ENCODE measurements around the gene FOSB.
"Not testable (repeated sequence)": the region's sequence is repeated elsewhere in the genome, so short reads cannot be mapped to it uniquely, and the experiment has no call there.

Gene FOSB

DNA sequence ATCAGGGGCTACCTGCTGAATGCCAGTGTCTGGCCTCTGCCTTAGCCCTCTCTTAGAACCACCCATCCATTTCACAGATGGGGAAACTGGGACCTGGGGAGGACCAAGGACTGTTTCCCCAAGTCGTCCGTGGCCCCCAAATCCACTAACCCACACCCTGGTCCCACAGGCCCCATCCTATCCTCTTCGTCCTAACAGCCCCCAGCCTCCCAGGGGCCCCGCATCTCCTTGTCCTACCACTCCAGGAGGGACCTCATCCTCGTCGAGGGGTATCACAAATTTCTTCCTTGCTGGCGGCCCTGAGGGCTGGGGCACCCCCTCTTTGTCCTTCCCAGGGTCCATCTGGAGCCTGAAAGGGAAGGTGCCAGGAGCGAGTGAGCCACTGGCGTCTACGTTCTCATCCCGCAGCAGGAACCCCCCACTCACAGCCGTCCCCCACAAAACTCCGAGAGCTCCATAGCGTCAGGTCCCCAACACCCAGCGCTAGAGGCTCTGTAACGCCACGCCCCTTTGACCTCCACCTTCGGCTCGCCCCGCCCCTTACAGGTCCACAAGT lies 44.7 kb upstream of the FOSB start:
- DNase-seq (ENCODE audit: low spot score) = no peak
- TF ChIP-seq, protein P1, sequence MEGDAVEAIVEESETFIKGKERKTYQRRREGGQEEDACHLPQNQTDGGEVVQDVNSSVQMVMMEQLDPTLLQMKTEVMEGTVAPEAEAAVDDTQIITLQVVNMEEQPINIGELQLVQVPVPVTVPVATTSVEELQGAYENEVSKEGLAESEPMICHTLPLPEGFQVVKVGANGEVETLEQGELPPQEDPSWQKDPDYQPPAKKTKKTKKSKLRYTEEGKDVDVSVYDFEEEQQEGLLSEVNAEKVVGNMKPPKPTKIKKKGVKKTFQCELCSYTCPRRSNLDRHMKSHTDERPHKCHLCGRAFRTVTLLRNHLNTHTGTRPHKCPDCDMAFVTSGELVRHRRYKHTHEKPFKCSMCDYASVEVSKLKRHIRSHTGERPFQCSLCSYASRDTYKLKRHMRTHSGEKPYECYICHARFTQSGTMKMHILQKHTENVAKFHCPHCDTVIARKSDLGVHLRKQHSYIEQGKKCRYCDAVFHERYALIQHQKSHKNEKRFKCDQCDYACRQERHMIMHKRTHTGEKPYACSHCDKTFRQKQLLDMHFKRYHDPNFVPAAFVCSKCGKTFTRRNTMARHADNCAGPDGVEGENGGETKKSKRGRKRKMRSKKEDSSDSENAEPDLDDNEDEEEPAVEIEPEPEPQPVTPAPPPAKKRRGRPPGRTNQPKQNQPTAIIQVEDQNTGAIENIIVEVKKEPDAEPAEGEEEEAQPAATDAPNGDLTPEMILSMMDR (IDR thresholded peaks at IDR 0.05; ENCODE audit: extremely low read depth, missing control alignments) = no peak

DNA sequence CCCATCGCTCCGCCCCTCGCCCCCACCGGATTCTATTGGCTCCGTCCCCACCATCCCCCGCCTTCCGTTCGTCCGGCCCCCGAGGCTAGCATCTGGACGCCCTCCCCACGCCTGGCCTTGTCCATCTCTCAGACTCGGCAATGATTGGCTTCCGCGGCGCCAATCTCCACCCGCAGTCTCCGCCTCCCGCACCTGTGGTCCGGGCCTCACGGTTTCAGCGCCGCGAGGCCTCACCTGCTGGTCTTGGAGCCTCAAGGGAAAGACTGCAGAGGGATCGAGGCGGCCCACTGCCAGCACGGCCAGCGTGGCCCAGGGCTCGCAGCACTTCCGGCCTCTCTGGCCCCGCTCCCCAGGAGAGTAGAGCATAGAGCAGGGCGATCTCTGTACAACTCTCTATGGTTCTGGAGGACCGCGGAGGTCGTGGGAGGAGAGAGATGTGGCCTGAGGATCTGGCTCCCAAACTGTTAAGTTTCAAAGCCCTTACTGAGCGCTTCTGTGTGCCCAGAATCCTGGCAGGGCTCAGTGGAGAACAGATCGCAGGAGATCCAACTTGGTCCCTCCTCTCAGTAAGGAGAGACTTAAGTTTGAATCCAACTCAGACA lies 44.1 kb upstream of the FOSB start, which contains the start of gene ERCC1:
ERCC1 (minus strand) TSS at position 329 of the 602 bp plus-strand sequence. CDS start 543 bp downstream, outside the sequence.
- peak; percentile 97 for DNase-seq (ENCODE audit: low spot score)
- TF ChIP-seq, protein P1 (IDR thresholded peaks at IDR 0.05; ENCODE audit: extremely low read depth, missing control alignments) = no peak

DNA sequence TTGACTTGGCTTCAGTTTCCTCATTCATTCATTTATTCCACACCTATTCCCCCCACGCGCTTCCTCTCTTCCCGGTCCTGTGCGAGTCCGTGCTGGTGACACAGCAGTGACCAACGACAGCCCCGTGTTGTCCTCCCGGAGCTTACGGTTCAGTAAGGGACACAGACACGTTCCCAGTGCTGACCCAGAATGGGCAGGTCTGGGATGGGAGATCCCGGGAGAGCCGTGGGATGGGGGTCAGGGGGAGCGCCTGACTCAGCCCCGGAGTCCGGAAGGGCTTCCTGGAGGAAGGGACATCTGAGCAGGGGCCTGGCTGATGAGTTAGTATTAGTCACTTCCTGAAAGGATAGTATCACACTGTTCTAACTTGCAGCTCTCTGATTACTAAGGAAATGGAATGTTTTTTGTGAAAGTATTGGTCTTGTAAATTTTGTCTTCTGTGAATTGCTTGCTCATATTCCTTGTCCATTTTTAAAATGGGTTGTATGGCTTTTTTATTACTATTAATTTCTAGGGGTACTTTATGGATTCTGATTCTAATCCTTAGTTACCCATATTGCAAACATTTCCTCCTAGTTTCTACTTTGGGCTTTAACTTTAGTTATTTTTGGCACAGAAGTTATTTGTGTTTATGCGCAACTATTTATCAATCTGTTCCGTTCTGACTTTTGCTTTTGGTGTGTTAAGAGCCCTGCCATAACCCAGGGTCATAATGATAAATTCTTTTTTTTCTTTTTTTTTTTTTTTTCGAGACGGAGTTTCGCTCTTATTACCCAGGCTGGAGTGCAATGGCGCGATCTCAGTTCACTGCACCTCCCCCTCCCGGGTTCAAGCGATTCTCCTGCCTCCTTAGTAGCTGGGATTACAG lies 43.4 kb upstream of the FOSB start:
- TF ChIP-seq, protein P1 (IDR thresholded peaks at IDR 0.05; ENCODE audit: extremely low read depth, missing control alignments) = no peak
- peak; percentile 47 for DNase-seq (ENCODE audit: low spot score)

DNA sequence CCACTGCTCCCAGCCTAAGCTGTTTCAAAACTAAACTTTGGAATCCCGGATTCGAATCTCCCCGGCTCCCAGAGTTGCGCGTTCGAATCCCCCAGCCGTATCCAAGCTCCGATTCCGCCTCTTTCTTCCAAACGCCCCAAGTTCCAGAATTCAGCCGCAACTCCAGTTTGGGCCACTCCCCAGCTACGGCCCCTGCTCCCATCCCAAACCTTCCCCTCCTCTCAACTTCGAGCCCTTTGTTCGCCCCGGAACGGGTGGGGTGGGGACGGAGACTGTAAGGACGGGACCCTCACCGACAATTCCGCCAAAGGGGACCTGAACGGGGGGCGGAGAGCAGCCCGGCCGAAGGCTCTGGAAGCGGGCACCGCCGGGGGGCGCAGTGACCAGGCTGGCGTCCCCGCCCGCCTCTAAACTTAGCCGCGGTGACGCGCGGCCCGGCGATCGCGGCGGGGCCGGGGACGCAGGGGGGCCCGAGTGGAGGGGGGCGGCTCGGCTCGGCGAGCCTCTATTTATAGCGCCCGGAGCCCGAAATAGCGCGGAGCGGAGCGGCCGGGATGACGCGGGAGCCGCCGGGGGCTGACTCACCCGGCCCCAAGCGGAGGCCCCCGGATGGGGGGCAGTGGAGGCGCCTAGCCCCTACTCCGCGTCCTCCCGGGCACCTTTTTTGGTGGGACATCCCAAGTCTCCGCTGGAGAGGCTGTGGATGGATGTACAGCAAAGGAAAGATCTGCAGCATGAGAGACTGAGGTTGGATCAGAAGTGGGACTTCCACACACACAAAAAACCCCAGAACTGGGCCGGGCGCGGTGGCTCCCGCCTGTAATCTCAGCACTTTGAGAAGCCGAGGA lies 39.2 kb upstream of the FOSB start:
- TF ChIP-seq, protein P1 (IDR thresholded peaks at IDR 0.05; ENCODE audit: extremely low read depth, missing control alignments) = peak; percentile 39
- peak; percentile 61 for DNase-seq (ENCODE audit: low spot score)

DNA sequence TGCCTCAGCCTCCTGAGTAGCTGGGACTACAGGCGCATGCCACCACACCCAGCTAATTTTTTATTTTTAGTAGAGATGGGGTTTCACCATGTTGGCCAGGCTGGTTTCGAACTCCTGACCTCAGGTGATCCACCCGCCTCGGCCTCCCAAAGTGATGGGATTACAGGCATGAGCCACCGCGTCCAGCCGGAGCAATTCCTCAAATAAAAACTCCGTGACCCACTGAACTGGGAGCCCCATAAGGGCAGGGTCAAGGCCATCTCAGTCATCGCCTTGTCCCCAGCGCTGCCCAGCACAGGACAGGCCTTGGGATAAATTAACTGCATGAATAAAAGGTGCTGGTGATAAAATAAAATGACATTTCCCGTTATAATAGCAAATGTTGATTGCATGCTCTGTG lies 37.9 kb upstream of the FOSB start:
- not testable (repeated sequence) for DNase-seq (ENCODE audit: low spot score)

DNA sequence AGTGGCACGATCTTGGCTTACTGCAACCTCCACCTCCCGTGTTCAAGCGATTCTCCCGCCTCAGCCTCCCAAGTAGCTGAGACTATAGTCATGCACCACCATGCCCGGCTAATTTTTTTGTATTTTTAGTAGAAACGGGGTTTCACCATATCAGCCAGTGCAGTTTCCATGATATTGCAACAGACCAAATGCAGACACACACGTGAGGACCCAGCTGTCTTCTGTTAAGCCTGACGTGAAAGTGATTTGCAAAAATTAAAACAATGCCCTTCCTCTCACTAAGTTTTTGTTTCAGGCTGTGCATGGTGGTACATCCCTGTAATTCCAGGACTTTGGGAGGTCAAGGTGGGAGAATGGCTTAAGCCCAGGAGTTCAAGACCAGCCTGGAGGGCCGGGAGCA lies 36.8 kb upstream of the FOSB start:
- not testable (repeated sequence) for DNase-seq (ENCODE audit: low spot score)

DNA sequence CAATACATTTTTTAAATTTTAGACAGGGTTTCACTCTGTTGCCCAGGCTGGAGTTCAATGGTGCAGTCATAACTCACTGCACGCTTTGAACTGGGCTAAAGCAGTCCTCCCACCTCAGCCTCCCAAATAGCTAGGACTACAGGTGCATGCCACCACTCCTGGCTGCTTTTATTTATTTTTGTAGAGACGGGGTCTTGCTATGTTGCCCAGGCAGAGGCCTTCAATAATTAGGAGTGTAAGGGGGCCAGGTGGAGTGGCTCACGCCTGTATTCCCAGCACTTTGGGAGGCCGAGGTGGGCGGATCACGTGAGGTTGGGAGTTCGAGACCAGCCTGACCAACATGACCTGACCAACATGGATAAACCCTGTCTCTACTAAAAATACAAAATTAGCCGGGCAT lies 35.3 kb upstream of the FOSB start:
- DNase-seq (ENCODE audit: low spot score) = not testable (repeated sequence)

DNA sequence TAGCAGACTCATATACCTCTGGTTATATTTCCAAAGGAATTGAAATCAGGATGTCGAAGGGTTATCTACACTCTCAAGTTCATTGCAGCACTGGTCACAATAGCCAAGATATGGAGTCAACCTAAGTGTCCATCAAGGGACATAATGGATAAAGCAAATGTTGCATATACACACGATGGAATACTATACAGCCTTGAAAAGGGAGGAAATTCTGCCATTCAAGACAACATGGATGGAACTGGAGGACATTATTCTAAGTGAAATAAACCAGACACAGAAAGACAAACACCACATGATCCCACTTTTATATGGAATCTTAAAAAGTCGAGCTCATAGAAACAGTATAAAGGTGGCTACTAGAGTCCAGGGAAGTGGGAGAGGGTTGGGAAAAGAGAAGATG lies 30.5 kb upstream of the FOSB start:
- TF ChIP-seq, protein P1 (IDR thresholded peaks at IDR 0.05; ENCODE audit: extremely low read depth, missing control alignments) = no peak
- DNase-seq (ENCODE audit: low spot score) = no peak
